GM18505 (cell line): ENCODE results near the gene CCNY.
"Not testable (repeated sequence)": the region's sequence is repeated elsewhere in the genome, so short reads cannot be mapped to it uniquely, and the experiment has no call there.

Source experiments
- ATAC-seq: cut with Tn5 transposase; IDR thresholded peaks from one replicate; pipeline ENCODE4 v1.9.1; 2021; ENCODE audit not compliant: unreplicated experiment
- POLR2A ChIP-seq: IDR thresholded peaks from 4 replicates; pipeline ENCODE4 v1.6.1; 2011; ENCODE audit warnings: borderline replicate concordance; ENCODE audit not compliant: insufficient read depth, insufficient read length; ENCODE audit errors: extremely low read depth

The CCNY gene

DNA sequence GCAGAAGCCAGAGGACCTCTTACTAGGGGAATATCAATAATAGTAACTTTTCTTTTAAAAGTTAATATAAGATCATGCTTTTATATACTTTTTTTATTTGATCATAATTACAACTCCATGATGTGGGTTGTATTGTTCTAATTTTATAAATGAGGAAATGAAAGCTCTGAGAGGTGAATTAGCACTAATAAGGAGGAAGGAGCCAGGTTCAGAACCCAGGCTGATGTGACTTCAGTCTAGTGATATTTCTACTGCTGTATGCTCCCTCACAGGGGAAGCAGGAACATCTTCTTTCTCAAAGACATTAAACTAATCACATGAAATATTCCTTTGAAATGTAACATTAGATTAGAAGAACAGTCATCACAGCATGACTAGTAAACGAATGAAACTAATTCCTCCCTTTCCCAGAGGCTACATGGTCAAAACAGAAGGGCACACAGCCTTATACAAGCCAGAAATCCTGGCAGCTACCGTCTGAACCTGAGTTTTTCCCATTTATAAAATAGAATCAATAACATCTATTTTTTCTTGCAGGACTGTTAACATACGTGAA is 187.4 kb downstream of the CCNY start:
- TF ChIP-seq POLR2A = no peak
- peak; percentile 79 for ATAC-seq

DNA sequence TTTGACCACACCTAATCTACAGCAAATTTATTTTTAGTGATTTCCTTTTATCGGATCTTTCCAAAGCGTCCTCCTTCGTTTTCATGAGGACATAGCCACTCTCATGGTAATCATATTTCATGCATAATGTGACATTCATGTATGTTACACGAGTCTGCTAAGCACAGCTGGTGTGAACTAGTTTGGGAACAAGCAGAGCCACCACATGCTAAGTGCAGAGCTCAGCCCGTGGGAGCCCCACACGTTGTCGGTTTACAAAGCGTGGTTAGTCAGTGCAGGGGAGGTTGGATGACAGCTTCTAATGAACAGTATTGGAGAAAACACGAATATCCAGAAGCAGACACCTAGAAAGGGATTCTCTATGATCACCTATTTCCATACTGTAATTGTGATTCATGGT is 190.4 kb downstream of the CCNY start:
- no peak for TF ChIP-seq POLR2A
- ATAC-seq = no peak

DNA sequence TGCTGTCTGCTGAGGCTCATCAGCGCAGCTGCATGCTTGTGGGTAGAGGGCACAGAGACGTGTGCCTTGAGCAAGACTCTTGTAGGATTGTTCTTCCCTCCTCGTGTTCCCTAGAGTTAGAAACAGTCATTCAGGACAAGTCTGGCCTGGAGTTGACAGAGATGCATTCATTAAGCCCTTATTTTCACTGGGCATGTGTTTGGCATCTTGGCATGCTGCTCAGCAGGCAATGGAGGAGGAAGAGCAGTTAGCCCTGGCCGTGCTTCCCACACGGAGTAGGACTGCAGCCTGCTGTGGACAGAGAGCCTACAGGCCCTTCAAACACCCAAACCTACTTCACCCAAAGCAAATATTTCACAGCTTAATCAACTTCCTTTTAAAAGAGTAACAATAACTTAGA is 195.8 kb downstream of the CCNY start:
- no peak for TF ChIP-seq POLR2A
- no peak for ATAC-seq

DNA sequence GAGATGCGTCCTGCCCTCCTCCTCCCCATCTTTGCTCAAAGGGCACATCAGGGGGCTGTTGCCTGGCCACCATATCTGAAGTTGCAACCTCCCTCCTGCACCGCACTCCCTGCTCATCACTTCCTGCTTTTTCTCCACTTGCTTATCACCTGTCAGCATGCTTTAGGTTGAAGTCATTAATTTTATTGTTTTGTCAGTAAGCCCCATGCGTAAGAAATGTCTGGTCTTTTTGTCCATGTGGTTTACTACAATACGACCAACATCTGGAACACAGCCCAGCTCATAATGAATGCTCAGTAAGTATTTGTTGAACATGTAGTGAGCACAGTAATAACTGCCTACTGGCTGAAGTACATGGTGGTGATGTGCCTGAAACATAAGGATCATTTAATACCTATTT is 197.3 kb downstream of the CCNY start:
- no peak for ATAC-seq
- TF ChIP-seq POLR2A = no peak

DNA sequence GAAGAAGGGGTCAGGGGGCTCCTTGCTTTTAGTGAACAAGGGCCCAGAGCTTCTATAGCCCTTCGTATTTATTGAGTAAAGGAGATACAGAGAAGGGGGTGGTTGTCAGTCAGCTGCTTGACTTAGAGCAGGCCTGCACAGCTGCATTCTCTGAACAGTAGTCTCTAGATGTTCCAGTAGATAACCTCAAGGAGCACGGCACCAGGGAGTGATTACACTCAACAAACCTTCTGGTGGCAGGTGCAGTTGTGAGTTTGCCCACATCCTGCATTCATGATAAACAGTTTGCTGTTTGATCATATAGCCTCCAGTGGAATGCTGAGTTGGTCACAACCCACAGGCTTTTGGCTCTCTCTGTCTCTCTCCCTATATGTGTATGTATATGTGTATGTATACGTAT is 198.8 kb downstream of the CCNY start:
- no peak for ATAC-seq
- no peak for TF ChIP-seq POLR2A

DNA sequence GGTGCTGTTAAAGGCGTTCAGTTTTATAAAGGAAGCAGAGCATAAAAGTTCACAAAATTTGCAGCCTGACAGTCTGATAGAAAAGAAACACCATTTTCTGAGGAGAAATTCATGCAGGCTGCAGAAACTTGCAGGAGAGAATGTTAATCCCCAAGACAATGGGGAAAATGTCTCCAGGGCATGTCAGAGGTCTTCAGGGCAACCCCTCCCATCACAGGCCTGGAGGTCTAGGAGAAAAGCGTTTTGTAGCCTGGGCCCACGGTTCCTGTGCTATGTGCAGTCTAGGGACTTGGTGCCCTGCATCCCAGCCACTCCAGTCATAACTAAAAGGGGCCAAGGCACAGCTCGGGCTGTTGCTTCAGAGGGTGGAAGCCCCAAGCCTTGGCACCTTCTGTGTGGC is 200.5 kb downstream of the CCNY start:
- ATAC-seq = no peak
- no peak for TF ChIP-seq POLR2A

DNA sequence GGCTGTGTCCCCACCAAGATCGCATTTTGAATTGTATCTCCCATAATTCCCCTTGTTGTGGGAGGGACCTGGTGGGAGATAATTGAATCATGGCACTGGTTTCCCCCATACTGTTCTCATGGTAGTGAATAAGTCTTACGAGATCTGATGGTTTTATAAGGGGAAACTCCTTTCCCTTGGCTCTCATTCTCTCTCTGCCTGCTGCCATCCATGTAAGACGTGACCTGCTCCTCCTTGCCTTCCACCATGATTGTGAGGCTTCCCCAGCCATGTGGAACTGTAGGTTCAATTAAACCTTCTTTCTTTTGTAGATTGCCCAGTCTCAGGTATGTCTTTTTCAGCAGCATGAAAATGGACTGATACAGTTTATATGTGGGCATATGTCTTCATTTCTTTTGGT is 201.6 kb downstream of the CCNY start:
- not testable (repeated sequence) for ATAC-seq

DNA sequence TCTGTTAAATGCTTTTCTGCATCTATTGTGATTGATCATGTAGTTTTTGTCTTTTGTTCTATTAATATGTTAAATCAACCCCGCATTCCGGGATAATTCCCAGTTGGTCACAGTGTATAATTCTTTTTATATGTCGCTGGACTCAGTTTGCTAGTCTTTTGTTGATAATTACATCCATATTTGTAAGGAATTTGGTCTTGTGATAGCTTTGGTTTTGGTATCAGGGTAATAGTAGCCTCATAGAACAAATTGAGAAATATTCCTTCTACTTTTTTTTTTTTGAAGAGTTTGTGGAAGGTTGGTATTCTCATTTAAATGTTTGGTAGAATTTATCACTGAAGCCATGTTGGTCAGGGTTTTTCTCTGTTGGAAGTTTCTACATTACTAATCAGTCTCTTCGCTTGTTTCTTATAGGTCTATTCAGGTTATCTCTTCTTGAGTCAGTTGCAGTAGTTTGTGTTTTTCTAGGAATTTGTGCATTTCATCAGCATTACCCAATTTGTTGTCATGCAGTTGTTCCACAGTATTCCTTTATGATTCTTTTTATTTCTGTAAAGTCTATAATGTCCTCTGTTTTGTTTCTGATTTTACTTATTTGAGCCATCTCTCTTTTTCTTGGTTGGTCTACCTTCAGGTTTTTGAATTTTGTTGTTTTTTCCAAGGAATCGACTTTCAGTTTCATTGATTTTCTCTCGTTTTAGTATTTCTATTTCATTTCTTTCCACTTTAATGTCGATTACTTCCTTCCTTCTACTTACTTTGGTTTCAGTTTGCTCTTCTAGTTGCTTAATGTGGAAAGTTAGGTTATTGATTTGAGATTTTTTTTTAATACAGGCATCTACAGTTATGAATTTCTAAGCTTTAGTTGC is 204.2 kb downstream of the CCNY start:
- no peak for TF ChIP-seq POLR2A
- no peak for ATAC-seq

DNA sequence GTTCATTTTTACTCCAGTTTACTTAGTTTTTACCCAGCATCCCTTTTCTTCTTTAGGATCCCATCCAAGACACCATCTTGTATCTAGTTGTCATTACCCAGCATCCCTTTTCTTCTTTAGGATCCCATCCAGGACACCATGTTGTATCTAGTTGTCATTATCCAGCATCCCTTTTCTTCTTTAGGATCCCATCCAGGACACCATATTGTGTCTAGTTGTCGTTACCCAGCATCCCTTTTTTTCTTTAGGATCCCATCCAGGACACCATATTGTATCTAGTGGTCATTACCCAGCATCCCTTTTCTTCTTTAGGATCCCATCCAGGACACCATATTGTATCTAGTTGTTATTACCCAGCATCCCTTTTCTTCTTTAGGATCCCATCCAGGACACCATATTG is 205.4 kb downstream of the CCNY start:
- ATAC-seq = no peak
- TF ChIP-seq POLR2A = no peak

DNA sequence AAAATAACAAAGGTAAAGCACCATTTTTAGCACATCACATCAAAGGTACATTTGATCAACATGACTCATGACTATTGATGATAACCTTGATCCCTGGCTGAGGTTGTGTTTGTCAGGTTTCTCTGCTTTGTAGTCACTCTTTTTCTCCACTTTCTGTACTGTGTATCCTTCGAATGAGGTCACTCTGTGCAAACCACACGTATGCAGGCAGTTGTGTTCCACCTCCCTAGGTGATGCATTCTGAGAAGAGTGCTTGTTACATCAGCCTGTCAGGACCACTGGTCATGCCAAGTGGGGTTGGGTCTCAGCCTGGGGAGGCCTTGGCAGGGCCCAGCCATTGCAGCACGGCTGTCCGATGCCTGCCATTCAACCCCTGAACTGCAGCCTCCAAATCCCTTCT is 206.0 kb downstream of the CCNY start:
- no peak for TF ChIP-seq POLR2A
- no peak for ATAC-seq

DNA sequence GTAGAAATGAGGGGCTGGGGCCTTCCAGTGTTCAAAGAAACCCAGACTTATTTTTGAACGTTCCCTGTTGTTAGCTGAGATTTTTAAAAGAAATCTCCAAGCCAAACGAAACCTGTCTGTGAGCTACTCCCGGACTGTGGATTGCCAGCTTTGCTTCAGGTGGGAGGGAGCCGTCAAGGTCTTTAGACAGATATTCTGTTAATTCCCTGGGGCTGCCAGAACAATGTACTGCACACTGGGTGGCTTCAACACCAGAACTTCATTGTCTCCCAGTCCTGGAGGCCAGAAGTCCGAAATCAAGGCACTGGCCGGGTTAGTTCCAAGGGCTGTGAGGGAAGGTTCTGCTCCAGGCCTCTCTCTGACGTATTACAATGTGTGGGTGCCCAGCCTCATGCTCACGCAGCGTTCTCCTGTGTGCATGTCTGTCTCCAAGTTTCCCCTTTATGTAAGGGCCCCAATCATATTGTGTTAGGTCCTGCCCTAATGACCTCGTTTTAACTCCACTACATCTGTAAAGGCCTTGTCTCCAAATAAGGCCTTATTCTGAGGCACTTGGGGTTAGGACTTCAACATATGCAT is 208.9 kb downstream of the CCNY start:
- TF ChIP-seq POLR2A = no peak
- ATAC-seq = no peak

DNA sequence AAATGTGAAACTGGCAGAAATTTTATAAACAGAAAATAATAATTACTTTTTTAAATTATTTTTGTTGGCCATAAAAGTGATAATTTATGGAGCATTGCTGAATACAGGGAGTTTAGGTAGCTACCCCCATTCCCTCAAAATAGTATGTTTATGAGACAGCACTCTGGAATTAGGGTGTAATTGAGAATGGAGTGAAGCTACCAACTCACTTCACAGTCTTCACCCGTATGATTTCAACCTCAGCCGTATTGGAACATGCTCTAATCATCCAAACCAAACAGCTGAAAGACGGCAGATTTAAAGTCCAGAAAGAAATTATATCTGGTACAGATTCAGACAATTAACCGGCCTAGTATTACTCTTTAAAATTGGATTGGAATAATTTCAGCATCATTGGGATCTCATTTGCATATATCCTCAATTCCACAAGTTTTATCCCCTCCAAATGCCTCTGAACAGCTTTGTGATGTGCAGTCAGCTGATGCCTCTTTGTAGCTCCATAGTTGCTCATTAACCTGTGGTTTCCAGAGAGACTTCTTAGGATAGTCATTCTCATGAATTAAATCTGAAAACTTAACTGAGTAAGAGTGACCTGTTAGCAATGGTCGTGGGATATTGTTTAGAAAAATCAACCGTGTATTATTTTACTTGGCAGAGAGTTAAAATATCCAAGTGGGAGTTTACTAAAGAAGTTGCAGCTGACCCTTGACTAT is 209.7 kb downstream of the CCNY start:
- ATAC-seq = no peak

DNA sequence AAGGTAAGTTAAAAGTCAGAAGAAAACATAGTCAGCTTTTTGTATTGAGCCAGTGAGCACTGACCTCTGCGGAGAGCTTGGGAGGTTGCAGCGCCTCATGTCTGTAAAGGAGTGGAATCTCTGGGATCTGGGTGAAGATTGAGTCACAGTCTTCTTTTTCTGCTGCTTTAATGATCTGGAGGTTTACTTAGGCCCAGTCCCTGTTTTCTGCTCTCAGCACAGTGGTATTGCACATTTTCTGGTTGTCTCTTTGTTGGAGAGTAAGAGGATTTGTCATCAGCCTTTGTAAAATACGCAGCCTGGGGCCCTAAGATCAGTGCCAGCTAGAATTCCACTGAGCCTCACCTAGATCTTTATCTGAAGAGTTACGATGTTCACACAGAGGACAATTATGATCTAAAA is 210.5 kb downstream of the CCNY start:
- ATAC-seq = no peak
- TF ChIP-seq POLR2A = no peak

More for the DNA sequence above, 209.7 kb downstream of the CCNY start:
- TF ChIP-seq POLR2A = no peak
